Fibroblast of skin of right biceps (primary cell): Measurements from ENCODE around the gene LGSN.
"Not testable (repeated sequence)": the region's sequence is repeated elsewhere in the genome, so short reads cannot be mapped to it uniquely, and the experiment has no call there.

Experiments
- DNase-seq: peaks from one replicate; pipeline ENCODE4 v3.0.0-alpha.2; 2013

The LGSN gene

GRCh38 chr6:63227928-63228894, 91.6 kb downstream of the LGSN start:
- not testable (repeated sequence) for DNase-seq

- not testable (repeated sequence) for DNase-seq
These were observed 93.8 kb downstream of the LGSN start for GRCh38 chr6:63225987-63226386.
